Fibroblast of lung (primary cell): ENCODE results near the gene NCK2. TPM values are rescaled to one million over a fixed set of nuclear protein-coding genes. Genes with fewer than 3 reads are reported as not detected.

ENCODE experiments used
- DNase-seq, 2 donors: peaks; one replicate each; pipeline versions ENCODE4 v3.0.0 to v3.0.0-alpha.2; 2010; ENCODE audit warnings: low read depth in 2 of 2
- H2AFZ ChIP-seq: 2 replicates; pipeline ENCODE4 v1.5.1; 2012; ENCODE audit warnings: low read length, control low read depth, inconsistent platforms
- H3K27ac ChIP-seq: 2 replicates; pipeline ENCODE4 v1.5.1; 2011; ENCODE audit warnings: low read length, control low read depth; ENCODE audit not compliant: insufficient read depth
- H3K27me3 ChIP-seq: 2 replicates; pipeline ENCODE4 v1.5.1; 2011; ENCODE audit warnings: mild to moderate bottlenecking, low read length; ENCODE audit not compliant: control insufficient read depth, insufficient read depth
- H3K36me3 ChIP-seq: 2 replicates; pipeline ENCODE4 v1.5.1; 2011; ENCODE audit warnings: low read length; ENCODE audit not compliant: control insufficient read depth, insufficient read depth
- H3K4me1 ChIP-seq: 2 replicates; pipeline ENCODE4 v1.5.1; 2011; ENCODE audit warnings: low read length; ENCODE audit not compliant: control insufficient read depth, insufficient read depth; ENCODE audit errors: extremely low read depth
- H3K4me2 ChIP-seq: 2 replicates; pipeline ENCODE4 v1.5.1; 2011; ENCODE audit warnings: low read length, control low read depth; ENCODE audit not compliant: insufficient read depth; ENCODE audit errors: extremely low read depth
- H3K4me3 ChIP-seq, 4 experiments: fragments of 200-600 bp in 1 of 4; sonication (generic) in 1 of 4; replicated peaks in 1 of 4; 2 replicates each; pipeline ENCODE4 v1.5.1; 2011 to 2016; ENCODE audit warnings: low read length in 4 of 4, low read depth in 3 of 4, mild to moderate bottlenecking in 3 of 4, control low read depth in 2 of 4, inconsistent platforms in 1 of 4, mixed read lengths in 1 of 4; ENCODE audit not compliant: insufficient read depth in 1 of 4; ENCODE audit errors: control extremely low read depth in 1 of 4
- H3K79me2 ChIP-seq: 2 replicates; pipeline ENCODE4 v1.5.1; 2012; ENCODE audit warnings: mild to moderate bottlenecking, low read length, inconsistent platforms; ENCODE audit not compliant: control insufficient read depth, insufficient read depth
- H3K9ac ChIP-seq: 2 replicates; pipeline ENCODE4 v1.5.1; 2011; ENCODE audit warnings: mild to moderate bottlenecking, low read length, control low read depth; ENCODE audit not compliant: insufficient read depth
- H3K9me3 ChIP-seq: 2 replicates; pipeline ENCODE4 v1.5.1; 2012; ENCODE audit warnings: low read depth, low read length; ENCODE audit not compliant: control insufficient read depth, insufficient read depth
- H4K20me1 ChIP-seq: 2 replicates; pipeline ENCODE4 v1.5.1; 2011; ENCODE audit warnings: low read length; ENCODE audit not compliant: control insufficient read depth, insufficient read depth; ENCODE audit errors: extremely low read depth
- CTCF ChIP-seq, 2 donors: IDR thresholded peaks in 1 of 2; conservative IDR thresholded peaks in 1 of 2; 1 replicate in 1 of 2; 2 replicates in 1 of 2; pipeline ENCODE4 v1.5.1; 2011 to 2012; ENCODE audit warnings: low read length in 2 of 2, control low read depth in 1 of 2, inconsistent platforms in 1 of 2, low read depth in 1 of 2, mild to moderate bottlenecking in 1 of 2
- EZH2 ChIP-seq: IDR thresholded peaks from 2 replicates; pipeline ENCODE4 v1.5.1; 2012; ENCODE audit warnings: low read length, control low read depth, mild to moderate bottlenecking; ENCODE audit errors: missing control alignments
- polyA plus RNA-seq, 2 donors: library from polyadenylated mRNA; depleted of rRNA in 1 of 2; stranded (reverse) in 1 of 2; unstranded in 1 of 2; fragments of >200 nt; gene quantifications; 2 replicates each; pipeline ENCODE4 v1.2.1, GENCODE V29; 2011 to 2012; ENCODE audit warnings: missing spikeins in 1 of 2
- total RNA-seq: library from RNA; depleted of rRNA; stranded (reverse); fragments of >200 nt; gene quantifications from 2 replicates; pipeline ENCODE4 v1.2.1, GENCODE V29; 2014

Gene NCK2
- total and polyA plus RNA-seq, 2 donors (not counting 1 experiment from before 2014, with no cell fraction given), result 25.4 to 51.3 TPM

- no peaks in the 10 kb centered on the region for H3K36me3 ChIP-seq
- no peaks in the 10 kb centered on the region for H3K9me3 ChIP-seq
- no peaks in the 10 kb centered on the region for H4K20me1 ChIP-seq
- DNase-seq, result no peak
- peaks cover 7% of the 10 kb centered on the region for H3K79me2 ChIP-seq
- no peaks in the 10 kb centered on the region for H3K27me3 ChIP-seq
- no peak overlapping the region for H3K4me3 ChIP-seq
- H2AFZ ChIP-seq, result peak overlapping the region; percentile 55
- peaks cover 15% of the 10 kb centered on the region for H3K4me1 ChIP-seq
- TF ChIP-seq CTCF (conservative IDR thresholded peaks at IDR 0.05 in 1 of 2, IDR thresholded peaks at IDR 0.05 in 1 of 2; ENCODE audit: low read depth in 1 of 2, low read length in 2 of 2), result no peak
- TF ChIP-seq EZH2, result no peak
- no peak overlapping the region for H3K9ac ChIP-seq
- peak overlapping the region; percentile 48 for H3K4me2 ChIP-seq
- peak overlapping the region; percentile 45 for H3K27ac ChIP-seq
These were observed 27.1 kb downstream of the NCK2 start for GRCh38 chr2:105771836-105772235.

- Histone ChIP-seq H3K36me3 (no peaks in the 10 kb centered on the region), H3K4me1 (peaks cover 15% of the 10 kb centered on the region), H3K4me2 (peak overlapping the region; percentile 37), H4K20me1 (no peaks in the 10 kb centered on the region), H2AFZ (no peak overlapping the region), H3K79me2 (peaks cover 7% of the 10 kb centered on the region), H3K9me3 (no peaks in the 10 kb centered on the region), H3K4me3 (no peak overlapping the region), H3K27ac (peak overlapping the region; percentile 37), H3K27me3 (no peaks in the 10 kb centered on the region), H3K9ac (no peak overlapping the region)
- no peak for DNase-seq
- TF ChIP-seq CTCF (conservative IDR thresholded peaks at IDR 0.05 in 1 of 2, IDR thresholded peaks at IDR 0.05 in 1 of 2; ENCODE audit: low read depth in 1 of 2, low read length in 2 of 2) (no peak), EZH2 (no peak)
These were observed 27.6 kb downstream of the NCK2 start for GRCh38 chr2:105772362-105772761.

GRCh38 chr2:105773568-105773967 is 28.9 kb downstream of the NCK2 start:
- TF ChIP-seq EZH2 (no peak), CTCF (conservative IDR thresholded peaks at IDR 0.05 in 1 of 2, IDR thresholded peaks at IDR 0.05 in 1 of 2; ENCODE audit: low read depth in 1 of 2, low read length in 2 of 2) (no peak)
- H3K4me1 ChIP-seq, result peaks cover 19% of the 10 kb centered on the region
- H3K36me3 ChIP-seq, result no peaks in the 10 kb centered on the region
- peaks cover 7% of the 10 kb centered on the region for H3K79me2 ChIP-seq
- H3K4me3 ChIP-seq, result no peak overlapping the region
- H2AFZ ChIP-seq, result no peak overlapping the region
- H4K20me1 ChIP-seq, result no peaks in the 10 kb centered on the region
- H3K4me2 ChIP-seq, result no peak overlapping the region
- no peak overlapping the region for H3K9ac ChIP-seq
- H3K27me3 ChIP-seq, result no peaks in the 10 kb centered on the region
- H3K27ac ChIP-seq, result no peak overlapping the region
- no peaks in the 10 kb centered on the region for H3K9me3 ChIP-seq
- DNase-seq, result peak in 1 of 2 donors; percentile 40
